GM19239 (cell line): Measurements from ENCODE around the gene REL.
"Not testable (repeated sequence)": the region's sequence is repeated elsewhere in the genome, so short reads cannot be mapped to it uniquely, and the experiment has no call there.

Experiments
- DNase-seq: peaks from one replicate; pipeline ENCODE4 v3.0.0; 2011; ENCODE audit warnings: low spot score; ENCODE audit not compliant: insufficient read length
- FAIRE-seq: peaks from 2 replicates; lab custom pipeline; 2011; peaks lifted over from hg19 to GRCh38; lab: Jason Lieb, UNC

Gene REL

DNA sequence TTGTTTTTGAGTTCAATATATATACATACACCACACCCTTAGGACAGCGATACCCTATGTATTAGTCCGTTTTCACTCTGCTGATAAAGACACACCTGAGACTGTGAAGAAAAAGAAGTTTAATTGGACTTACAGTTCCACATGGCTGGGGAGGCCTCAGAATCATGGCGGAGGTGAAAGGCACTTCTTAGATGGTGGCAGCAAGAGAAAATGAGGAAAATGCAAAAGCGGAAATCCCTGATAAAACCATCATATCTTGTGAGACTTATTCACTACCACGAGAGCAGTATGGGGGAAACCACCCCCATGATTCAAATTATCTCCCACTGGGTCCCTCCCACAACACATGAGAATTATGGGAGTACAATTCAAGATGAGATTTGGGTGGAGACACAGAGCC is 24.5 kb downstream of the REL start:
- DNase-seq, FAIRE-seq: not testable (repeated sequence)

DNA sequence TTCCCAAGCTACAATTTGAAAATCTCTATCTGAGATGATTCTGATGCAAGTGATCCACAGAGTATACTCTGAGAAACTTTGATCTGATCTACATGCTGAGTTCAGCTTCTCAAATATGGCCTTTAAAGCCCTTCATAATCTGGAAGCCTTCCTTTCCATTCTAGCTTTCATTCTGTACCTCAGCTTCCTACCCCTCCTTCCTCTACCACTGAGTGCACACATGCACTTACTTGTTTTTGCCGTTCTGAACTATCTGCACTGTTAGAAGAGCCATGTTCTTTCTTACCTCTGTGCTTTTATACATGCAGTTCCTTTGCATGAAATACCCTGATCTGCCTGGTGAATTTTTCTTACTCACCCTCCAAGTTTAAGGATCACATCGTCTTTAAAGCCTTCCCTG is 25.0 kb downstream of the REL start:
- no peak for DNase-seq
- FAIRE-seq, result no peak

- DNase-seq (no peak), FAIRE-seq (no peak)
Observed at GRCh38 chr2:60907329-60907728, 26.0 kb downstream of the REL start.

GRCh38 chr2:60925994-60926740 is 44.8 kb downstream of the REL start:
- FAIRE-seq (no peak), DNase-seq (no peak)

DNA sequence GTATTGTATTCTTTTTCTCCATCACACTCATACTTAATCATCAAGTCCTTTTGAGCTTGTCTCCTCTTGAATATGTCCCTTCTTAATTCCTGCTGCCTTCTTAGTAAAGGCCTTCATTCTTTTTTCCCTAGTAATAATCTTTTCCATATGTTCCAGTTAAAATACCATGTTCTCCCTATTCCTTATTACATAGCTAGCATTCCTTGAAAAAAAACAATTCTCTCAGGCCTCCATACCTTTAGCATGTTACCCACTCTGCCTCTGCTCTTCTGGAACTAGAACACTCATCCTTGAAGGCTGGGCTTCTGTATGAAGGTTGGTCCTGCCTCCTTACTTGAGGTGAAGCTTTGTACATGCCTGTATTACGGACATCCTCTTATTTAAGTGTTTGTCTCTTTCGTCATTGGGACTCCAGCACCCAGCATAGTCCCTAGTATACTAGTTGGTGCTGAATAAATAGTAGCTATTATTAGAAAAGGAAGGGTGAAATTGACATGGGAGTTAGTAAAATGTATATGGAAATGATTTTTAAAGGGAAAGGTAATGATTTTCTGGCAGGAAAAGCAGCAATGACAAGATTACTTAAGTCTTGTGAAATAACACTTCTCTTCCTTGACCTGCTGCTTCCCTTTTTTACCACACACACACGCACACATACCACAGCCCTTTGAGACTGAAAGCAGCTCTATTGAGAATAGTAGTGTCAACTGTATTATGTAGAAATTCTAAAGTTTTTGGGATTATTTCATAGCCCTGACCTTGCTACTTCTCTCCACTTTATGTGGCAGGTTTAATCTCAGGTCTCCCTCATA is 45.6 kb downstream of the REL start:
- peak; percentile 73 for FAIRE-seq
- DNase-seq, result no peak

DNA sequence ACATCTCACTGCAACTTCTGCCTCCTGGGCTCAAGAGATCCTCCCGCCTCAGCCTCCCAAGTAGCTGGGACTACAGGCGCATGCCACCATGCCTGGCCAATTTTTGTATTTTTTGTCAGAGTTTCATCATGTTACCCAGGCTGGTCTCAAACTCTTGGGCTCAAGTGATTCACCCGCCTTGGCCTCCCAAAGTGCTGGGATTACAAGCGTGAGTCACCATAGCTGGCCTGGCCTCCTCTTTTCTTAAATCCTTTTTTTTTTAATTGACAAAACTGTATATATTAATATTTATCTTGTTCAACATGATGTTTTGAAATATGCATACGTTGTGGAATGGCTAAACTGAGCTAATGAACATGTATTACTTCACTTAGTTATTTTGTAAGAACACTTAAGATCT is 50.7 kb downstream of the REL start:
- DNase-seq, FAIRE-seq: not testable (repeated sequence)

DNA sequence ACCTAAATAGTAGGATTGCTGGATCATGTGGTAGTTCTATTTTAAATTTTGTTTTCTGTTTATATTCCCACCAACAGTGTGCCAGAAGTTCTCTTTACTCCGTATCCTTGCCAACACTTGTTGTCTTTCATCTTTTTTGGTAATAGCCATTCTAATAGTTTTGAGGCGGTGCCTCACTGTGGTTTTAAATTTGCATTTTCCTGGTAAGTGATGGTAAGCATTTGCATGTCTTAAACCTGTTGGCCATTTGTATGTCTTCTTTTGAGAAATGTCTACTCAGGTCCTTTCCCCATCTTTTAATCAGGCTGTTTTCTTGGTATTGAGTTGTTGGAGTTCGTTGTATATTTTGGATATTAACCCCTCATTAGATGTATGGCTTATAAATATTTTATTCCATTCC is 51.6 kb downstream of the REL start:
- FAIRE-seq (no peak), DNase-seq (no peak)

GRCh38 chr2:60934165-60934722 is 52.9 kb downstream of the REL start:
- no peak for DNase-seq

GRCh38 chr2:60936757-60937156 is 55.4 kb downstream of the REL start:
- DNase-seq, result no peak
- no peak for FAIRE-seq

More at GRCh38 chr2:60934165-60934722, 52.9 kb downstream of the REL start:
- no peak for FAIRE-seq

- FAIRE-seq, result no peak
- no peak for DNase-seq
Observed at GRCh38 chr2:60938301-60938700, 56.9 kb downstream of the REL start.

GRCh38 chr2:60939622-60940021 is 58.2 kb downstream of the REL start:
- DNase-seq (no peak), FAIRE-seq (no peak)

GRCh38 chr2:60945341-60945740 is 64.0 kb downstream of the REL start:
- DNase-seq (no peak), FAIRE-seq (peak; percentile 51)

- FAIRE-seq, result no peak
Observed at GRCh38 chr2:60947056-60947455, 65.7 kb downstream of the REL start.

GRCh38 chr2:60948161-60948560 is 66.8 kb downstream of the REL start:
- DNase-seq, result no peak
- FAIRE-seq, result no peak

More at GRCh38 chr2:60947056-60947455, 65.7 kb downstream of the REL start:
- DNase-seq, result no peak

- peak; percentile 21 for FAIRE-seq
- DNase-seq, result no peak
Observed at GRCh38 chr2:60948926-60949579, 67.7 kb downstream of the REL start.

- no peak for FAIRE-seq
Observed at GRCh38 chr2:60954139-60954538, 72.8 kb downstream of the REL start.

DNA sequence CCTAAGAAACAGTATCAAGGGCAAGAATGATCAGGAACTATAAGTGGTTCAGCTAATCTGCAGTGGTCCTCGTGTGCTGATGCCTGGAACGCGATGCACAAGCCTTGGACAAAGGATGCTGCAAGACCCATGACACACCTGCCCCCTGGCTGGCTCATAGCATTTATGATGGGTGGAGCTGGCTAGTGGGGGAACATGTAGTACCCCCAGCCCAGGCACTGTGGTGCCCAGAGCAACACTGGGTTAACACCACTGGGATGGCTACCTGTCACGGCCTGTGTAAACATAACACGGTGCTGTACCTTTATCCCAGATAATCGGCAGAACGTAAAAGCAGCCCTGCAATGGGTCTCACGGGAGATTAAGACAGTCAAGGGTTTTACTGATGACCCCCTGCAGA is 75.8 kb downstream of the REL start:
- FAIRE-seq (no peak), DNase-seq (no peak)

More at GRCh38 chr2:60954139-60954538, 72.8 kb downstream of the REL start:
- DNase-seq, result no peak

DNA sequence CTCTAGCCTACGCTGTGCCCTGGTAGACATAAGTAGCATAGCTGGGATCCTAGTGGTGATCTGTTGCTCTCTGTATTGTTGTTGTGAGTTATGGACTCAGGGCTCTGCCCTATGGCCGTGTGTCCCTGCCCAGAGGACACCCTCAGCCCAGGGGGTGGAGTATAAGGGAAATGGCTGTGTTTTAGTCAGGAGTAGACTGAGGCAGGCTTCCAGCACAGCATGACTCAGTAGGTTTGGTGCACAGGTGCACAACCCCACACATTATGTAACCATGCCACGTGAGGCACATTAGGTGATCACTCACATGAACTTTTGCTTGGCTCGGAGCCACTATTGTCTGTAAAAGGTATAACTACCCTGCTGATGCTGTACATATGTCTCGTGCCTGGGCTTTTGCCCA is 76.3 kb downstream of the REL start:
- no peak for FAIRE-seq

DNA sequence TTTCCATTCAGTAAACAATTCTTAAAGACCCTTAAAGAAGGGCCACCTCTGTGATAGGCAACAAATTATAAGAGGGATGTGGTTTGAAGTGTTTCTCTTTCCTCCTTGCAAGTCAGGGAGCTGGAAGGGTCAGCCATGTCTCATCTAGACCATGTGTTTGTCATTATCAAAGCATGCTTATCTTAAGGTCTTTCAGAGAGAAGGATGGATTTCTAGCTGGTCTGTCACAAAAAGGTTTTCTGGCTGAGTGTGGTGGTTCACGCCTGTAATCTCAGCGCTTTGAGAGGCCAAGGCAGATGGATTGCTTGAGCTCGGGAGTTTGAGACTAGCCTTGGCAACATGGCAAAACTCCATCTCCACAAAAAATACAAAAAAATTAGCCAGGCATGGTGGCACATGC is 77.0 kb downstream of the REL start:
- no peak for FAIRE-seq

More for the DNA sequence above, 76.3 kb downstream of the REL start:
- DNase-seq, result no peak

GRCh38 chr2:60958800-60959199 is 77.4 kb downstream of the REL start:
- FAIRE-seq (no peak), DNase-seq (no peak)

More for the DNA sequence above, 77.0 kb downstream of the REL start:
- no peak for DNase-seq
